Measurements from ENCODE around the gene RAB22A.

DNA sequence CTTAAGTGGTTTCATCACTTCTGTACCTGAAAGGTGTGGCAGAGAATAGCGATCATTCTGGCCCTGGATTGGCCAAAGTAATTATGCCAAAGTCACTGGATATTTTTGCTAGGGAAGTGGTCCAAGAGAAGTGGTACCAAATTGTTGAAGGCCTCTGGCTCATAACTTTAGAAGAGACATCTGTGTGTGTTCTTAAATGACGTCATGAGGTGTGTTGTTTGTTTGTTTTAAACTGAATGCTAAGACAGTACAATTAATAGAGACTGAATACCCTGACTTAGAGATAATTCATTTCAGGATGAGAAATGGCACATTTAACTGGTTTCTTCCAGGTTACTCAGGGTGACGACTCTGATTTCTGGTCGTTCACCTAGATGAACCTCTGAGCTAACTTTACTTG, 82.8 kb downstream of the RAB22A start:
- TF ChIP-seq, protein P1, sequence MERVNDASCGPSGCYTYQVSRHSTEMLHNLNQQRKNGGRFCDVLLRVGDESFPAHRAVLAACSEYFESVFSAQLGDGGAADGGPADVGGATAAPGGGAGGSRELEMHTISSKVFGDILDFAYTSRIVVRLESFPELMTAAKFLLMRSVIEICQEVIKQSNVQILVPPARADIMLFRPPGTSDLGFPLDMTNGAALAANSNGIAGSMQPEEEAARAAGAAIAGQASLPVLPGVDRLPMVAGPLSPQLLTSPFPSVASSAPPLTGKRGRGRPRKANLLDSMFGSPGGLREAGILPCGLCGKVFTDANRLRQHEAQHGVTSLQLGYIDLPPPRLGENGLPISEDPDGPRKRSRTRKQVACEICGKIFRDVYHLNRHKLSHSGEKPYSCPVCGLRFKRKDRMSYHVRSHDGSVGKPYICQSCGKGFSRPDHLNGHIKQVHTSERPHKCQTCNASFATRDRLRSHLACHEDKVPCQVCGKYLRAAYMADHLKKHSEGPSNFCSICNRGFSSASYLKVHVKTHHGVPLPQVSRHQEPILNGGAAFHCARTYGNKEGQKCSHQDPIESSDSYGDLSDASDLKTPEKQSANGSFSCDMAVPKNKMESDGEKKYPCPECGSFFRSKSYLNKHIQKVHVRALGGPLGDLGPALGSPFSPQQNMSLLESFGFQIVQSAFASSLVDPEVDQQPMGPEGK (CRISPR knock-in tag; IDR thresholded peaks at IDR 0.05; ENCODE audit: borderline replicate concordance): no peak
- TF ChIP-seq SNAI2 (CRISPR knock-in tag; IDR thresholded peaks at IDR 0.05): no peak
- no peak for TF ChIP-seq ZC3H10 (CRISPR knock-in tag; IDR thresholded peaks at IDR 0.05)
- no peak for TF ChIP-seq ZNF70 (CRISPR knock-in tag; IDR thresholded peaks at IDR 0.05)
- TF ChIP-seq ARNTL (CRISPR knock-in tag; IDR thresholded peaks at IDR 0.05; ENCODE audit: borderline replicate concordance, low read depth): no peak
- no peak for TF ChIP-seq ESRRG (CRISPR knock-in tag; IDR thresholded peaks at IDR 0.05)
- TF ChIP-seq ZFP3 (CRISPR knock-in tag; IDR thresholded peaks at IDR 0.05): no peak
- no peak for TF ChIP-seq ZNF565 (CRISPR knock-in tag; conservative IDR thresholded peaks at IDR 0.05; ENCODE audit: low read depth)
- TF ChIP-seq ZFP30 (CRISPR knock-in tag; IDR thresholded peaks at IDR 0.05): no peak
- TF ChIP-seq TOX (CRISPR knock-in tag; IDR thresholded peaks at IDR 0.05; ENCODE audit: borderline replicate concordance): no peak

Data from SK-N-SH treated with all-trans-retinoic acid at 6 μM for 48 hours (cell line).